Thoracic aorta (tissue), 2 donors: ENCODE results near the gene CDCA4. TPM values are rescaled to one million over a fixed set of nuclear protein-coding genes. Genes with fewer than 3 reads are reported as not detected.
A peak's percentile ranks its signal among the peaks of the same experiment; 100 is the strongest.

Experiments
- ATAC-seq: fragments of 150-250 bp; one replicate; pipeline ENCODE4 v1.8.0; 2017; ENCODE audit warnings: low read depth; ENCODE audit not compliant: insufficient number of reproducible peaks, low FRiP score
- DNase-seq: peaks from one replicate; pipeline ENCODE4 v3.0.0-alpha.2; 2020; ENCODE audit warnings: low spot score
- H3K27ac ChIP-seq, 2 donors: fragments of 200-600 bp; sonication (generic); 1 replicate in 1 of 2; 2 replicates in 1 of 2; pipeline ENCODE4 v1.5.1; 2016; ENCODE audit warnings: mild to moderate bottlenecking in 2 of 2, moderate library complexity in 2 of 2
- H3K27me3 ChIP-seq: fragments of 200-600 bp; sonication (generic); replicated peaks from 2 replicates; pipeline ENCODE4 v1.6.0; 2016; ENCODE audit warnings: mild to moderate bottlenecking; ENCODE audit not compliant: insufficient read depth
- H3K36me3 ChIP-seq: fragments of 200-600 bp; sonication (generic); one replicate; pipeline ENCODE4 v1.5.1; 2016
- H3K4me1 ChIP-seq, 2 donors: fragments of 200-600 bp; sonication (generic); 1 replicate in 1 of 2; 2 replicates in 1 of 2; pipeline versions ENCODE4 v1.5.1 to v1.6.0; 2016; ENCODE audit warnings: low read depth in 2 of 2, mild to moderate bottlenecking in 1 of 2; ENCODE audit not compliant: control insufficient read depth in 1 of 2
- H3K4me3 ChIP-seq: fragments of 200-600 bp; sonication (generic); 2 replicates; pipeline ENCODE4 v1.5.1; 2016; ENCODE audit warnings: mild to moderate bottlenecking
- H3K9me3 ChIP-seq: fragments of 200-600 bp; sonication (generic); 2 replicates; pipeline ENCODE4 v1.5.1; 2016
- total RNA-seq, 2 donors: library from RNA; depleted of rRNA; stranded (reverse); fragments of >200 nt; gene quantifications; one replicate each; pipeline versions ENCODE4 v1.1.0 to v1.2.3, GENCODE V29; 2016
- TF ChIP-seq, protein P1 (sequence below): fragments of 200-600 bp; sonication (generic); IDR thresholded peaks from one replicate; pipeline ENCODE4 v1.5.1; 2019; ENCODE audit warnings: antibody characterized with exemption

The CDCA4 gene
- total RNA-seq, 2 donors from 2014 or later = 1.6 to 6.5 TPM

DNA sequence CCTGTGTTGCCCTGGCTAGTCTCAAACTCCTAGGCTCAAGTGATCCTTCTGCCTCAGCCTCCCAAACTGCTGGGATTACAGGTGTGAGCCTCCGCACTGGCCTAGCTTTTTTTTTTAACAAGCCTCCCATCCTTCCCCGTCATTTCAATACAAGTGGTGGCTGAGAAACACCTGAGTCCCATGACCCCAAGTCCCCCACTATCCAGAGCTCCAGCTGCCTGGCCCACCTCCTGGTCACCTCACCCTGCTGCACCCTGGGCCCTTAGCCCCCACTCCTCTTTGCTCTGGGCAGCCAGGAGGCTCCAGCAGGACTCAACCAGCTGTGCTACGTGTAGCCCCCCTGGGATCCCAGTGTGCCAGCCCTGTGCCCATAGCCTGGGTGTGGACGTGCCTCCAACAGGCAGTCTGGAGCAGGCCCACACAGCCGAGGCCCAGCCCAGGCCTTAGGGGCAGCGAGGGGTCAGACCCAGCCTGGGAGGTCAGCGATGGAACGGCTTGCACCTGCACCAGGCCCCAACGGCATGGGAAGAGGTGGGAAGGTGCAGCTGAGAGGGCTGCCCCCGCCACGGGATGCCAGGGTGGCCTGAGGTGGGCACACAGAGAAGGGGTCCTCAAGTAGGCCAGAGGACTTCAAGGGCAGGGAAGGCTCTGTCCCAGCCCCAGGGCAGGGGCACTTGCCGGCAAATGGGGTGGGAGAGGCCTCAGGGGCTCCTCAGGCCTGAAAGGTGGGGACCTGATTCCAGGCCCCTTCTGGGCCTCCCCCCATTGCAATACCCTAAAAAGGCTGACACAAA lies 49.2 kb downstream of the CDCA4 start:
- no peak for ATAC-seq
- H3K36me3 ChIP-seq = no peaks in the 10 kb centered on the region
- no peak overlapping the region for H3K4me3 ChIP-seq
- H3K4me1 ChIP-seq = peaks cover 30 to 85% of the 10 kb centered on the region in 2 donors
- TF ChIP-seq, protein P1, sequence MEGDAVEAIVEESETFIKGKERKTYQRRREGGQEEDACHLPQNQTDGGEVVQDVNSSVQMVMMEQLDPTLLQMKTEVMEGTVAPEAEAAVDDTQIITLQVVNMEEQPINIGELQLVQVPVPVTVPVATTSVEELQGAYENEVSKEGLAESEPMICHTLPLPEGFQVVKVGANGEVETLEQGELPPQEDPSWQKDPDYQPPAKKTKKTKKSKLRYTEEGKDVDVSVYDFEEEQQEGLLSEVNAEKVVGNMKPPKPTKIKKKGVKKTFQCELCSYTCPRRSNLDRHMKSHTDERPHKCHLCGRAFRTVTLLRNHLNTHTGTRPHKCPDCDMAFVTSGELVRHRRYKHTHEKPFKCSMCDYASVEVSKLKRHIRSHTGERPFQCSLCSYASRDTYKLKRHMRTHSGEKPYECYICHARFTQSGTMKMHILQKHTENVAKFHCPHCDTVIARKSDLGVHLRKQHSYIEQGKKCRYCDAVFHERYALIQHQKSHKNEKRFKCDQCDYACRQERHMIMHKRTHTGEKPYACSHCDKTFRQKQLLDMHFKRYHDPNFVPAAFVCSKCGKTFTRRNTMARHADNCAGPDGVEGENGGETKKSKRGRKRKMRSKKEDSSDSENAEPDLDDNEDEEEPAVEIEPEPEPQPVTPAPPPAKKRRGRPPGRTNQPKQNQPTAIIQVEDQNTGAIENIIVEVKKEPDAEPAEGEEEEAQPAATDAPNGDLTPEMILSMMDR = no peak
- no peaks in the 10 kb centered on the region for H3K27me3 ChIP-seq
- H3K9me3 ChIP-seq = no peaks in the 10 kb centered on the region
- peak overlapping the region; percentile 92 to 94 for H3K27ac ChIP-seq
- no peak for DNase-seq

DNA sequence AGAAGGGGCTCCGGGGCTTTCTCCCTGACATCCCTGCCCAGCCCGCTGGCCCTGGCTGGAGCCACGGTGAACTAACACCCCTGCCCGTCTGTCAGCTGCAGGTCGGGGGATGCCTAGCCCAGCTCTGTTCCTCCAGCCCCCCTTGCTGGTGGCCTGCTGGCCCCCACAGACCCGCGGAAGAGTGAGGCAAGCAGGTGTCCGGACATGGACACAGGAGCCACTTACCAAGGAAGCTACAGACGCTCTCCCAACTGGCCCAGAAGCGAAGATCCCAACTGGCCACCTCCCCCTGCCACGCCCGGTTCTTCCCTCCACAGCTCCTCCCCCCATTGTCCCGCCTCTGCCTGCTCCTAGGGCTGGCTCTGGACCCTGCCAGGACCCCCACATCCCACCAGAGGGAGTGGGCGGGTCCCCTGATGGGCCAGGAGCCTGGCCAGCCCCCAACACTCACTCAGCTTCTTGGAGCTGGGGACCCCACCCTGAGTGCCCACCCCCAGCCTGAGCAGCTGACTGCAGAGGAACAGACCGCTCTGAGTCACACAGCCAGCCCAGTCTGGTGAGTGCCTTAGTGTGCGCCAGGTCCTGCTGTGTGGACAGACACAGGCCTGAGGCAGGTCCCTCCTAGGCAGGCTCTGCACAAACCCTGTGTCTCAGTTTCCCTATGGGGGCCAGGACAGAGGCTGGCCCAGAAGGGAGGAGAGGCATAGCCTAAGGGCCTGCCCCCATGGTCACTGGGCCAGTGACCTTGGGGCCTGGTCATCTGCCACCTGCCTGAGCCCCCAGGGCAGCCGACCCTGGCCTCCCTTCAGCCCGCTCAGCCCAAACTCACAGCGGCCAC lies 50.4 kb downstream of the CDCA4 start:
- Histone ChIP-seq H3K36me3 (no peaks in the 10 kb centered on the region), H3K9me3 (no peaks in the 10 kb centered on the region), H3K4me1 (peaks cover 26 to 73% of the 10 kb centered on the region in 2 donors), H3K27ac (peak overlapping the region in 1 of 2 donors; percentile 94), H3K27me3 (no peaks in the 10 kb centered on the region), H3K4me3 (no peak overlapping the region)
- DNase-seq (no peak), ATAC-seq (no peak)
- TF ChIP-seq, protein P1 = no peak

DNA sequence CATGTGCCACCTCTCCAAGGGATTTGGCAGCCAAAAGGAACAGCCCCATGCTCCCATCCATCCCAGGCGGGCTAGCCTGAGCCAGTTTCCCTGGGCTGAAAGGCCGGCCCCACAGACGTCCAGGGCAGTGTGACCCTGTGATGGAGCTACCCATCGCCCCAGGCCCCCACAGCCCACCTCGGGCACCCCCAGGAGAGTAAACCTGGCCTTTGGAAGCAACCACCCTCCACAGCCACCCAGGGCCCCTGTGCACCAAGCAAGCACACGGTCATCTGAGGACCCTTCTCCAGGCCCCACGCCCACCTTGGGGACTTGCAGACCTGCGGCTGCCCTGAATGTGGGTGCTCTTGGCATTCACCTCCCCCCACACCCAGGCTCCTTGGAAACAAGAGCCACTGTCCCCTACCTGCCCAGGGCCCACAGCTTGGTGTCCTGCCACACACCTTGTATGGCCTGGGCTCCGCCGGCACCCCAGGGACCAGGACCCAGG lies 51.1 kb downstream of the CDCA4 start:
- ATAC-seq = no peak
- peak overlapping the region in 1 of 2 donors; percentile 94 for H3K27ac ChIP-seq
- no peaks in the 10 kb centered on the region for H3K27me3 ChIP-seq
- TF ChIP-seq, protein P1 = no peak
- no peaks in the 10 kb centered on the region for H3K36me3 ChIP-seq
- no peak overlapping the region for H3K4me3 ChIP-seq
- DNase-seq = no peak
- no peaks in the 10 kb centered on the region for H3K9me3 ChIP-seq
- peaks cover 25 to 67% of the 10 kb centered on the region in 2 donors for H3K4me1 ChIP-seq

- TF ChIP-seq, protein P1 = no peak
- H3K4me1 ChIP-seq = peaks cover 16 to 56% of the 10 kb centered on the region in 2 donors
- H3K36me3 ChIP-seq = no peaks in the 10 kb centered on the region
- H3K4me3 ChIP-seq = peak overlapping the region; percentile 54
- no peaks in the 10 kb centered on the region for H3K27me3 ChIP-seq
- no peak for ATAC-seq
- peak overlapping the region; percentile 70 to 94 for H3K27ac ChIP-seq
- no peak for DNase-seq
- no peaks in the 10 kb centered on the region for H3K9me3 ChIP-seq
These were observed 52.1 kb downstream of the CDCA4 start for GRCh38 chr14:104968541-104969401.
